SK-N-MC (cell line): ENCODE results near the gene SPDYC.

ENCODE experiments used
- DNase-seq: peaks from one replicate; pipeline ENCODE4 v3.0.0-alpha.2; 2011; ENCODE audit warnings: low read depth, low spot score
- H3K27ac ChIP-seq: fragments of 200-600 bp; sonication (generic); 2 replicates; pipeline ENCODE4 v1.5.1; 2016; ENCODE audit warnings: mixed run types
- H3K36me3 ChIP-seq: fragments of 200-600 bp; sonication (generic); 2 replicates; pipeline ENCODE4 v1.6.1; 2017; ENCODE audit warnings: antibody characterized with exemption, low read length, mixed read lengths; ENCODE audit not compliant: insufficient read depth
- H3K4me3 ChIP-seq: fragments of 200-600 bp; sonication (generic); 2 replicates; pipeline ENCODE4 v1.5.1; 2016
- H3K9ac ChIP-seq: fragments of 200-600 bp; sonication (generic); 2 replicates; pipeline ENCODE4 v1.8.0; 2017; ENCODE audit warnings: mixed run types, mixed read lengths; ENCODE audit not compliant: insufficient read length
- H3K9me3 ChIP-seq: fragments of 200-600 bp; sonication (generic); 2 replicates; pipeline ENCODE4 v1.6.1; 2017; ENCODE audit warnings: low read depth, mild to moderate bottlenecking, antibody characterized with exemption, low read length, moderate library complexity, mixed read lengths
- EZH2 ChIP-seq: fragments of 200-600 bp; sonication (generic); IDR thresholded peaks from one replicate; pipeline ENCODE4 v1.6.1; 2017; ENCODE audit warnings: antibody characterized with exemption
- FOXP2 ChIP-seq: optimal IDR thresholded peaks from 2 replicates; pipeline ENCODE3; 2011; ENCODE audit warnings: mild to moderate bottlenecking, moderate library complexity; ENCODE audit not compliant: insufficient read depth; ENCODE audit errors: extremely low read length, control extremely low read depth
- POLR2AphosphoS5 ChIP-seq: IDR thresholded peaks from 2 replicates; pipeline ENCODE4 v1.6.1; 2012; ENCODE audit warnings: mild to moderate bottlenecking, low read depth, low read length, borderline replicate concordance

SPDYC gene

DNA sequence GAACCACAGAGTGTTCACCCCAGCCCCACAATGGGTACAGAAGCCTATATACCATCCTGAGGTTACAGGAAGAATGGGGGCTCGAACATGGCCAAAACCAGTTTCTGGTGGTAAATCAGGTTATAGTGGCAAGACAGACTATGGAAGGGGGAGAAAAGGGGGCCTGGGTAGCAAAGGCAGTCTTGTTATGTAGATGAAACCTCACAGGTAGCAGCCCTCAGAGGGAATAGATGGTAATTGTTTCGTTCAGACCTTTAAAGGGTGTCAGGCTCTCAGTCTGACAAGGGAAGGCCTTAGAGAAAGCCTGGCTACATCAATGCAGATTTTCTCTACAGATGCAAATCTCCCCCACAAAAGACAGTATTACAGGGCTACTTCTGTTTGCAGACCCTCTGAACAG is 15.1 kb downstream of the SPDYC start:
- Histone ChIP-seq H3K27ac (no peak overlapping the region), H3K36me3 (no peaks in the 10 kb centered on the region; the same call in 1 of the 2 replicates), H3K4me3 (no peak overlapping the region), H3K9ac (no peak overlapping the region), H3K9me3 (no peaks in the 10 kb centered on the region)
- TF ChIP-seq POLR2AphosphoS5, result no peak
- TF ChIP-seq EZH2, result no peak
- DNase-seq, result no peak

DNA sequence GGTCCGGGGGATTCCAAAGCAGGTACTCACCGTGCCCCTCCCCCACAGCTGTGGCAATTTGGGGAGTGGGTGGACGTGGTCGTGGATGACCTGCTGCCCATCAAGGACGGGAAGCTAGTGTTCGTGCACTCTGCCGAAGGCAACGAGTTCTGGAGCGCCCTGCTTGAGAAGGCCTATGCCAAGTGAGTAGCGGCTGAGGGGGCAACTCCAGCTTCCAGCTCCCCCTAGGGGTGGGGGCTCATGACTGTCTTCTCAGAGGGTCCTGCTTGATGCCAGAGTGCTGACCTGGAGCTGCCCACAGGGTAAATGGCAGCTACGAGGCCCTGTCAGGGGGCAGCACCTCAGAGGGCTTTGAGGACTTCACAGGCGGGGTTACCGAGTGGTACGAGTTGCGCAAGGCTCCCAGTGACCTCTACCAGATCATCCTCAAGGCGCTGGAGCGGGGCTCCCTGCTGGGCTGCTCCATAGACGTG is 15.9 kb downstream of the SPDYC start:
- H3K36me3 ChIP-seq, result no peaks in the 10 kb centered on the region; the same call in 1 of the 2 replicates

DNA sequence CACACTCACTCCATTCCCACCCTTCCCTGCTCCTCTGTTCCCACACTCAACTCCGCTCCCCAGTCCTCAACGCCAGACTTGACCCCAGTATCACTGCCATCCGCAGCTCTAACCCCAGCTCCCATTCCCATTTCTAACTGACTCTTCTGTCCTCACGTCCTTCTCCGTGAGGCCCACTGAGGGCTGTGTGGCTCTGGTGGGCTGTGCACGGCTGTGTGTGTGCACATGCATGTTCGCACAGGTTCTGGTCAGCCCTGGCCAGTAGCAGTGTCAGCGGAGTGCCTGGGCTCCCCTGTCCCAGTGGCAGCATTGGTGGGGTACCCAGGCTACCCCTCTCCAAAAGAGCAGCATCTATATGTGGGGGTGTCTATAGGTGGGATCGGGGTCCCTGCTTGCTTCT is 16.7 kb downstream of the SPDYC start:
- Histone ChIP-seq H3K4me3 (no peak overlapping the region), H3K9ac (no peak overlapping the region), H3K27ac (no peak overlapping the region), H3K36me3 (no peaks in the 10 kb centered on the region; the same call in 1 of the 2 replicates), H3K9me3 (no peaks in the 10 kb centered on the region)
- TF ChIP-seq EZH2 (no peak), POLR2AphosphoS5 (no peak), FOXP2 (no peak)
- no peak for DNase-seq

More for the DNA sequence above, 15.9 kb downstream of the SPDYC start:
- Histone ChIP-seq H3K9me3 (no peaks in the 10 kb centered on the region), H3K27ac (no peak overlapping the region), H3K4me3 (no peak overlapping the region), H3K9ac (no peak overlapping the region)
- TF ChIP-seq FOXP2 (no peak), EZH2 (no peak), POLR2AphosphoS5 (no peak)
- no peak for DNase-seq

DNA sequence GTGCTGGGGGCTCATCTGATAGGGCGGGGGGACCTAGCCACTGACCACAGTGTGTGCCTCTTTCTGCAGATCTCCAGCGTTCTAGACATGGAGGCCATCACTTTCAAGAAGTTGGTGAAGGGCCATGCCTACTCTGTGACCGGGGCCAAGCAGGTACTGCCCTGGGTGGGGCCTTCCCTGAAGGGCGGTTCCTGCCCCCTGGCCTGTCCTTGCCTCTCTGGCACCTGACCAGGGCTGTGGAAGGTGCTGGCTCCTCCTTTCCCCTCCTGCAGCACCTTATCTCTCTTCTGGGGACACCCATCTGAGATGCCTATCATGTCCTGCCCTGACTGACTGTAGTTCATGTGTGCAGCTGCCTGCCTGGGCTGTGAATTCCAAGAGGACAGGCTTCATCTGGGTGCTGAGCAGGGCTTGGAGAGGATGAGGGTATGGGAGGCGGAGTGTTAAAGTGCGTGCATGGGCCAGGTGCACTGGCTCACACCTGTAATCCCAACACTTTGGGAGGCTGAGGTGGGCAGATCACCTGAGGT is 17.2 kb downstream of the SPDYC start:
- Histone ChIP-seq H3K9ac (no peak overlapping the region), H3K9me3 (no peaks in the 10 kb centered on the region), H3K27ac (no peak overlapping the region), H3K4me3 (no peak overlapping the region), H3K36me3 (no peaks in the 10 kb centered on the region; the same call in 1 of the 2 replicates)
- no peak for DNase-seq
- no peak for TF ChIP-seq EZH2
- no peak for TF ChIP-seq POLR2AphosphoS5
- TF ChIP-seq FOXP2, result no peak

DNA sequence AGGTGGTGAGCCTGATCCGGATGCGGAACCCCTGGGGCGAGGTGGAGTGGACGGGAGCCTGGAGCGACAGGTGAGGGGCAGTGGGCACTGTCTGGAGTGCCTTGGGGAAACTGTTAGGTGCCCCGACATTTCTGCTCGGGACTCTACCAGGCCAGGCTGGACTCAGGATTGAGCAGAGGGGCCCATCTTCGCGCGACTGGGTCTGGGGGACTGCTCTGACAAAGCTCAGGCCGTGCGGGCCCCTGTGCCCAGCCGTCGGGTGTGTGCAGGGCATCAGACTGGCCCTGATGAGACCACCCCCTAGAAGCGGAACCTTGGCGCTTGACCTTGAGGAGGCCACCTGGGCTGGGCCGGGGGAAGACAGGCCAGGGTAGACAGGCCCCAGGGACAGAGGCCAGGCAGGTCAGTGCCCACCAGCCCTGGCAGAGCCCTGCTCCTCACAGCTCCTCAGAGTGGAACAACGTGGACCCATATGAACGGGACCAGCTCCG is 18.0 kb downstream of the SPDYC start:
- Histone ChIP-seq H3K9me3 (no peaks in the 10 kb centered on the region), H3K27ac (no peak overlapping the region), H3K4me3 (no peak overlapping the region), H3K36me3 (no peaks in the 10 kb centered on the region; the same call in 1 of the 2 replicates), H3K9ac (no peak overlapping the region)
- TF ChIP-seq FOXP2, result no peak
- TF ChIP-seq POLR2AphosphoS5, result no peak
- no peak for TF ChIP-seq EZH2
- no peak for DNase-seq

DNA sequence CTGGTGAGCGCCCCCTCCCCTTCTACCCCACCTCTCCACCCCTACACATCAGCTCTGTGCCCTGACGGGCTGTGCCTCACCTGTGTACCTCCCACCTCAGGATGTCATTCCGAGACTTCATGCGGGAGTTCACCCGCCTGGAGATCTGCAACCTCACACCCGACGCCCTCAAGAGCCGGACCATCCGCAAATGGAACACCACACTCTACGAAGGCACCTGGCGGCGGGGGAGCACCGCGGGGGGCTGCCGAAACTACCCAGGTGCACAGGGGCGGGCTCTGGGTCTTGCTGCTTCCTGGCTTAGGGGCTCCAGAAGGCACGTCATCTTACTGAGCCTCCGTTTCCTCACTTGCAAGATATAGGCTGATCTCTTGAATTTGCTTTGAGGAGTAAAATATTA is 18.5 kb downstream of the SPDYC start:
- H3K36me3 ChIP-seq, result no peaks in the 10 kb centered on the region; the same call in 1 of the 2 replicates
- no peak for TF ChIP-seq EZH2
- no peak for TF ChIP-seq FOXP2
- TF ChIP-seq POLR2AphosphoS5, result no peak
- H3K27ac ChIP-seq, result no peak overlapping the region
- no peak for DNase-seq
- H3K9me3 ChIP-seq, result no peaks in the 10 kb centered on the region
- H3K4me3 ChIP-seq, result no peak overlapping the region
- H3K9ac ChIP-seq, result no peak overlapping the region

DNA sequence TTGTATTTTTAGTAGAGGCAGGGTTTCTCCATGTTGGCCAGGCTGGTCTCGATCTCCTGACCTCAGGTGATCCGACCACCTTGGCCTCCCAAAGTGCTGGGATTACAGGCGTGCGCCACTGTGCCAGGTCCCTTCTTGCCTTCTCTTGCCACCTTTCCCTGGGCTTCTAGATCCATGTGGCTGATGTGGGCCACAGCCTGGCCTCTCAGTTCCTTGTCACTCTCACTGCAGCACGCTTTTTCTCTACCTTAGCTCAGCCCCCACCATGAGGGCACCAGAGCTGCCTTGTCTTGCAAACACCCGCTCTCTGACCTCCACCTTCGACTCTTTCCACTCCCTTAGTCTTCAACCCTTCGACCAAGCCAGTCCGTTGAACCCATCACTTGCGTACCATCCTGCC is 19.2 kb downstream of the SPDYC start:
- DNase-seq, result no peak
- no peak overlapping the region for H3K4me3 ChIP-seq
- TF ChIP-seq POLR2AphosphoS5 (no peak), EZH2 (no peak), FOXP2 (no peak)
- no peak overlapping the region for H3K9ac ChIP-seq
- H3K9me3 ChIP-seq, result no peaks in the 10 kb centered on the region
- H3K36me3 ChIP-seq, result peaks cover 3% of the 10 kb centered on the region
- H3K27ac ChIP-seq, result no peak overlapping the region

DNA sequence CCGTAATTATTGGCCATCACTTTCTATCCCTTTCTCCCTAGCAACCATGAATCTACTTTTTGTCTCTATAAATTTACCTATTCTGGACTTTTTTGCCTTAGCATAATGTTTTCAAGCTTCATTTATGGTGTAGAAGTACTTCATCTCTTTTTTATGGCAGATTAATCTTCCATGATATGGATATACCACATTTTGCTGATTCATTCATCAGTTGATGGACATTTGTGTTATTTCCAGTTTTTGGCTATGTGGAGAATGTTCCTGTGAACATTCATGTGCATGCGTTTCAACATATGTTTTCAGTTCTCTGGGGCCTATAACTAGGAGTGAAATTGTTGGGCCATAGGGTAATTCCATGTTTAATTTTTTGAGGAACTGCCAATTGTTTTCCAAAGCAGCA is 24.5 kb downstream of the SPDYC start:
- no peaks in the 10 kb centered on the region for H3K9me3 ChIP-seq
- peaks cover 18% of the 10 kb centered on the region for H3K36me3 ChIP-seq

DNA sequence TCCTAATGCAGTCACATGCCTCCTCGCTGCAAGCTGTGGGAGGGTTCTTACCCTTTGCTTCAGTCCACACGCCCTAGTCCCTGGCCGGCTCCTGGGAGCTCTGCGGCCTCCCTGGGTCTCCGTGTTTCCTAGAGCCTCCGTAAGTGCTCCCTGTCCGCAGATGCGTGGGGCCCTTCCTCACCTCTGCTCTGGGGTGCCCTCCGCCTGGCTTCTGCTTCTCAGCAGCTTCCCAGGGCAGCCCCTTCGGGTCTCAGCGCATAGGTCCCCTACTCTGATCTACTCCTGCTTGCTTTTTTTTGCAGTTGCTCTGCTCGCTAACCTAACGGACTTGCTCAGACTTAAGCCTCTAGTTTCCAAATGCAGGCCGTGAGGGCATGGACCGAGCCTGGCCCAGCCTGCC is 34.1 kb downstream of the SPDYC start:
- Histone ChIP-seq H3K4me3 (no peak overlapping the region), H3K27ac (no peak overlapping the region), H3K9me3 (no peaks in the 10 kb centered on the region), H3K36me3 (peaks cover 3% of the 10 kb centered on the region; the same call in 1 of the 2 replicates), H3K9ac (no peak overlapping the region)
- no peak for TF ChIP-seq EZH2
- TF ChIP-seq POLR2AphosphoS5, result no peak
- no peak for DNase-seq

More for the DNA sequence above, 24.5 kb downstream of the SPDYC start:
- Histone ChIP-seq H3K27ac (no peak overlapping the region), H3K4me3 (no peak overlapping the region), H3K9ac (no peak overlapping the region)
- TF ChIP-seq POLR2AphosphoS5, result no peak
- no peak for TF ChIP-seq EZH2
- no peak for TF ChIP-seq FOXP2
- no peak for DNase-seq
